Measurements from ENCODE around the gene TRPM4. TPM values are rescaled to one million over a fixed set of nuclear protein-coding genes. Genes with fewer than 3 reads are reported as not detected.
"Not testable (repeated sequence)": the region's sequence is repeated elsewhere in the genome, so short reads cannot be mapped to it uniquely, and the experiment has no call there.

Gene TRPM4
- total RNA-seq, 2 experiments from 2014 or later, result 0.22 to 0.62 TPM

DNA sequence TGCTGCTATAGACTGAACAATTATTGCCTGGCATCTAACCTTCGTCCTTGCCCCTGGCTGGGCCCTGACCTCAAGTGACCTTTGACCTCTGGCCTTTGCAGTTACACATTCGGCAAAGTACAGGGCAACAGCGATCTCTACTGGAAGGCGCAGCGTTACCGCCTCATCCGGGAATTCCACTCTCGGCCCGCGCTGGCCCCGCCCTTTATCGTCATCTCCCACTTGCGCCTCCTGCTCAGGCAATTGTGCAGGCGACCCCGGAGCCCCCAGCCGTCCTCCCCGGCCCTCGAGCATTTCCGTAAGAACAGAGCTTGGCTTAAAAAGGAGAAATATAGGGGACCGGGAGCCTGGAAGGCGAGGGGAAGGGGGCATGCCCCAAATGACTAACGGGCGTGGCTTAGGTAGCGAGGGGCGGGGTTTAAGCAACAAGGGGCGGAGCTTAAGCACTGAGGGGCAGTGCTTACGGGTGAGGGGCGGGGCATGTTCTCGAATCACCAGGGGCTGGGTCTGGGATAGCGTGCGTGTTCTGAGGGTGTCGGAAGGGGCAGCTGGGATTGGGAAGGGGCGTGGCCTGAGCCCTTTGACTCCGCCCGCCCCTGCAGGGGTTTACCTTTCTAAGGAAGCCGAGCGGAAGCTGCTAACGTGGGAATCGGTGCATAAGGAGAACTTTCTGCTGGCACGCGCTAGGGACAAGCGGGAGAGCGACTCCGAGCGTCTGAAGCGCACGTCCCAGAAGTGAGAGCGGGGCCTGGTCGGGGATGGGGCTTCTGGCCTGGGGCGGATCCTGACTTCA lies 52.7 kb downstream of the TRPM4 start:
- intact Hi-C loops (cut with micrococcal nuclease), result no loop called here
- Mint-ChIP-seq H3K4me3 (peak overlapping the region; percentile 60), H3K4me1 (ENCODE audit: low read depth) (peaks cover 3% of the 10 kb centered on the region), H3K9me3 (no peaks in the 10 kb centered on the region), H3K27me3 (ENCODE audit: low read depth) (peaks cover 2% of the 10 kb centered on the region), H3K36me3 (ENCODE audit: low read depth) (no peaks in the 10 kb centered on the region), H3K27ac (no peak overlapping the region)
- peak; percentile 55 for DNase-seq
- CTCF ChIA-PET, result no interaction called here

DNA sequence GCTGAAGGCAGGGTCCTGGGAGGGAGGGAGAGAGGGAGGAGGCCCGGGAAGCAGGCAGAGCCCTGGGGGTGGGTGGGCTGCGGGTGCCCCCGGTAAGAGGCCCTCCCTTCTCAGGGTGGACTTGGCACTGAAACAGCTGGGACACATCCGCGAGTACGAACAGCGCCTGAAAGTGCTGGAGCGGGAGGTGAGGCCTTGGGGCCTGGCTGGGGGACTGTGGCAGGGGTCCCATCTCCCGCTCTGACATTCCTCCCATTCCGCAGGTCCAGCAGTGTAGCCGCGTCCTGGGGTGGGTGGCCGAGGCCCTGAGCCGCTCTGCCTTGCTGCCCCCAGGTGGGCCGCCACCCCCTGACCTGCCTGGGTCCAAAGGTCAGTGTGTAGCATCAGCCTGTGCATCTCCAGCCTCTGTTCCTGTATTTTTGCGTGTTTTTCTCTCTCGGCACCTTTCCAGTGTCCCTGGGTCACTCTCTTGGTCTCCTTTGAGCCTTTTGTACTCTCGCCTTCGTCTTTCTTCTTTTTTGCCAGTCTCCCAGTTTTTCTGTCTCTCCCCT lies 53.4 kb downstream of the TRPM4 start:
- Mint-ChIP-seq H3K4me1 (ENCODE audit: low read depth) (peaks cover 3% of the 10 kb centered on the region), H3K36me3 (ENCODE audit: low read depth) (no peaks in the 10 kb centered on the region), H3K27ac (no peak overlapping the region), H3K4me3 (no peak overlapping the region), H3K9me3 (no peaks in the 10 kb centered on the region), H3K27me3 (ENCODE audit: low read depth) (peaks cover 2% of the 10 kb centered on the region)
- CTCF ChIA-PET, result no interaction called here
- DNase-seq, result no peak
- intact Hi-C loops (cut with micrococcal nuclease), result no loop called here

DNA sequence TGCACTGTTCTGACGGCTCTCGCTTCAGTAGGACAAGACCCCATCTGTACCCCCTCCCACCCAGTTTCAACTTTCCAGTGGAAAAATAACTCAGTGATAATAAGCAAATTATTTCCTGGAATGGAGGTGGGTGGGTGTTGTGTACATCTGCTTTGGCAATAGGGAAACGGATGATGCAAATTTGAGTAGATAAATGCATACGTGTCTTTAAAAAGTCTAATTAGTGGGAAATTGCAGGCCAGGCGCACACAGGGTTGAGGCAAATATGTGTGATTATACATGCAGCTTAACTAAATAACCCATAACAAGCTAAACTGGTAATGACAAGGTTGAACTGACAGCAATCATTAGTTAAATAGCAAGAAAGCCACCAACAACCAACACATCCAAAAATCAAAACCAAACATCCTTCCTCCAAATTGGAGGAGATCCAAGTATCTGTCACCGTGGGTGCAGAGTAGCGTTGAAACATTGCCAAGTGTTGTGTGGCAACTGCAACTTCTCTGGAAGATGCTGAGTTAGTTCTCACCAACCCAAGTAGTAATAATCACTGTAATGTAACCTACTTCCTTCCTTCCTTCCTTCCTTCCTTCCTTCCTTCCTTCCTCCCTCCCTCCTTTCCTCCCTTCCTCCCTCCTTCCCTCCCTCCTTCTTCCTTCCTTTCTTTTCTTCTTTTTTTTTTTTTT lies 54.6 kb downstream of the TRPM4 start:
- H3K9me3 Mint-ChIP-seq, result no peaks in the 10 kb centered on the region
- no peak overlapping the region for H3K27ac Mint-ChIP-seq
- no peak overlapping the region for H3K4me3 Mint-ChIP-seq
- no peak for DNase-seq
- peaks cover 3% of the 10 kb centered on the region for H3K4me1 Mint-ChIP-seq (ENCODE audit: low read depth)
- no peaks in the 10 kb centered on the region for H3K36me3 Mint-ChIP-seq (ENCODE audit: low read depth)
- intact Hi-C loops (cut with micrococcal nuclease), result no loop called here
- peaks cover 2% of the 10 kb centered on the region for H3K27me3 Mint-ChIP-seq (ENCODE audit: low read depth)
- CTCF ChIA-PET, result interaction anchor here (1.3 to 2.0 kb wide), 2 partner anchors 14 to 31 kb away, joined by 4 to 5 read pairs; no protein-coding TSS in a partner anchor

DNA sequence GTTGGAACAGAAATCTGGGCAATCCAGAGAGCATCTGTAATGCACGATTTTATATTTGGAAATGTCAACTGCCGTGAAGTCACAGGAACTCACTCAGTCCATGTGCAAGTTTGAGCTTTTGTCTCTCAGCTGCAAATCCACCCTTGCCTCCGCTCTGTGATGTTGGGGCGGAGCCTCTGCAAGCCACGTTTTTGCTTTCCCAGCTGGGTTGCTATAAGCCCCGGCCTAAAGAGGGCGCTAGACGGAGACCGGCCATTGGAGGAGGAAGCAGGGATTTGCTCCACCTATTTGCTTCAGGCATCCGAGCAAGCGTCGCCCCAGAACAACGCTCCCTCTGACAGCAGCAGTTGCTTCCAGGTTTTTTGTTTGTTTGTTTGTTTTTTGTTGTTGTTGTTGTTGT lies 56.2 kb downstream of the TRPM4 start:
- Mint-ChIP-seq H3K4me3 (no peak overlapping the region), H3K4me1 (ENCODE audit: low read depth) (peaks cover 3% of the 10 kb centered on the region), H3K36me3 (ENCODE audit: low read depth) (no peaks in the 10 kb centered on the region), H3K27ac (no peak overlapping the region), H3K9me3 (no peaks in the 10 kb centered on the region), H3K27me3 (ENCODE audit: low read depth) (peaks cover 2% of the 10 kb centered on the region)
- intact Hi-C loops (cut with micrococcal nuclease), result no loop called here
- CTCF ChIA-PET, result interaction anchor here (1.3 kb wide), 1 partner anchor 30 kb away, joined by 4 read pairs; no protein-coding TSS in a partner anchor
- DNase-seq, result no peak

DNA sequence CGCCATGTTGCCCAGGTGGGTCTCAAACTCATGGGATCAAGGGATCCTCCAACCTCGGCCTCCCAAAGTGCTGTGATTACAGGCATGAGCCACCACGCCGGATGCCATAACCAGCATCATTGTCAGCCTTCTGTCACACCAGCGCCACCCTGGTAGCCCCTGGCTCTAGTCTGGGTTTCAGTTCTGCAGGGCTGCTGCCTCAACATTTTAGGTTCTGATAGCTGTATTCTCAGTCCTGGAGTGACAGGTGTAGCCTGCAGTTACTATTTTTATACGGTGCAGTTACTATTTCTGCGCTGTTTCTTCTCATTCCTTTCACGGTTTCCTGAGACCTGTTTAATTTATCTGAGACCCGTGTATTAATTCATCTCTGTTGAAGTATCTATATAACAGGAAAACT lies 57.1 kb downstream of the TRPM4 start:
- CTCF ChIA-PET, result no interaction called here

DNA sequence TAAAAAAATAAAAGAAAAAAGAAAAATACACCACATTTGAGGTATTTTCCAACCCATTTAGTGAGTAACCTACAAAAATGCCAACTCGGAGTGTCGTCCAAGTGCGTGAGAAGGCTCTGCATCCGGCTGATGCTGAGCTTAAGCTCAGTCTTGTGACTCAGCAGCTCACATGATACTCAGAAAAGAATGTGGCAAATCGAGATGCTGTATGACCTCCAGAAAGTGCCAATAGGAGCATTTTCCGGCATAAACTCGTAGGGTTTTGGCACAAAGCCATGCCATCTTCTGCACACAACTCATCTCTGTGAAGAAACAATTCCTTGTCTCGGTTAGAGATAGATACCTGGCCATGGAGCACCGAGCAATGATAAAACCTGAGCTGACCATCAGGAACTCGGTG lies 58.5 kb downstream of the TRPM4 start:
- no peak for DNase-seq
- CTCF ChIA-PET, result interaction anchor here (1.7 kb wide), 1 partner anchor 10 kb away, joined by 7 read pairs; no protein-coding TSS in a partner anchor
- H3K27ac Mint-ChIP-seq, result no peak overlapping the region
- no peaks in the 10 kb centered on the region for H3K4me1 Mint-ChIP-seq (ENCODE audit: low read depth)
- H3K36me3 Mint-ChIP-seq (ENCODE audit: low read depth), result no peaks in the 10 kb centered on the region
- H3K4me3 Mint-ChIP-seq, result no peak overlapping the region
- peaks cover 2% of the 10 kb centered on the region for H3K27me3 Mint-ChIP-seq (ENCODE audit: low read depth)
- intact Hi-C loops (cut with micrococcal nuclease), result no loop called here
- no peaks in the 10 kb centered on the region for H3K9me3 Mint-ChIP-seq

More for the DNA sequence above, 57.1 kb downstream of the TRPM4 start:
- H3K27me3 Mint-ChIP-seq (ENCODE audit: low read depth), result peaks cover 2% of the 10 kb centered on the region
- H3K27ac Mint-ChIP-seq, result no peak overlapping the region
- no peak overlapping the region for H3K4me3 Mint-ChIP-seq
- no peak for DNase-seq
- intact Hi-C loops (cut with micrococcal nuclease), result no loop called here
- H3K9me3 Mint-ChIP-seq, result no peaks in the 10 kb centered on the region
- no peaks in the 10 kb centered on the region for H3K36me3 Mint-ChIP-seq (ENCODE audit: low read depth)
- peaks cover 3% of the 10 kb centered on the region for H3K4me1 Mint-ChIP-seq (ENCODE audit: low read depth)

DNA sequence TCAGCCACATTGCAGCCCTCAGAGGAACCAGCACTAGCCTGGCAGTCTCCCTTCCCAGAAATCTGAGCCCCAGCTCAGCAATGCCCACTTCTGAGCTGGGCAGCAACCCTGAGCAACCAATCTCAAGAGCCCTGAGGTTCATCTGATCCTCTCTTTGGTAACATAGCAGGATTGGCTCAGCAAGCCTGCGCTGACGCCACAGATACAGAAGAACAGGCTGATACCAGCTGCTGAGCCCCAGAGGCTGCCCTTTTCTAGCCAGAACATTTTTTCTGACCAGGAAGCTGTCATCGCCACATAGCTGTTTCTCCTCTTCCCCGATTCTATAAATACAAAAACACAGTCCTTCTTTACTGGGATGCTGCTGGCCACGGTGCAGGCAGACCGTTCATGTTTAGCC lies 59.8 kb downstream of the TRPM4 start:
- intact Hi-C loops (cut with micrococcal nuclease), result no loop called here
- no peak for DNase-seq
- no peaks in the 10 kb centered on the region for H3K36me3 Mint-ChIP-seq (ENCODE audit: low read depth)
- no peak overlapping the region for H3K27ac Mint-ChIP-seq
- H3K4me1 Mint-ChIP-seq (ENCODE audit: low read depth), result no peaks in the 10 kb centered on the region
- no peaks in the 10 kb centered on the region for H3K27me3 Mint-ChIP-seq (ENCODE audit: low read depth)
- CTCF ChIA-PET, result interaction anchor here (0.6 kb wide), 2 partner anchors 56 to 141 kb away, joined by 3 to 4 read pairs; no protein-coding TSS in a partner anchor
- no peaks in the 10 kb centered on the region for H3K9me3 Mint-ChIP-seq
- no peak overlapping the region for H3K4me3 Mint-ChIP-seq

DNA sequence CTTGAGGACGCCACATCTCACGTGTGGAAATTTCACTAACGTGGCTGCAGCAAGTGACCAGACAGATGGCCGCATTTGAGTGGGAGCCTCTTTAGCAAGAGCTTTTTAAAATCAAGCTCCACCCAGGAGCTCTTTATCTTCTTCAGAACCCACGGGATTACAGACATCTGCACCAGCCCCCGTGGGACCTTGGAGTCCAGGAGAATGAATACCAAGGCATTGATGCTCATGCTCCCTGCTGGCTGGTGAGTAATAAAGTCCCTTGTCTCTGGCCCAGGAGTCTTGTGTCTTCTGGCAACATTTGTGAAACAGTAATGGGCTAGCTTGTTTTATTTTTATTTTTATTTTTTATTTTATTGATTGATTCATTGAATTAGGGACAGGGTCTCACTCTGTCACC lies 64.4 kb downstream of the TRPM4 start:
- Mint-ChIP-seq H3K36me3 (ENCODE audit: low read depth) (no peaks in the 10 kb centered on the region), H3K27ac (no peak overlapping the region), H3K27me3 (ENCODE audit: low read depth) (peaks cover 4% of the 10 kb centered on the region), H3K9me3 (no peaks in the 10 kb centered on the region), H3K4me3 (no peak overlapping the region), H3K4me1 (ENCODE audit: low read depth) (peaks cover 4% of the 10 kb centered on the region)
- CTCF ChIA-PET, result interaction anchor here (0.7 to 1.0 kb wide), 3 partner anchors 23 to 119 kb away, joined by 3 to 4 read pairs (median 3); no protein-coding TSS in a partner anchor
- intact Hi-C loops (cut with micrococcal nuclease), result loop anchor here (10.0 kb wide), 1 partner anchor 147 kb away; the partner anchor contains the start of gene KCNA7
- no peak for DNase-seq

DNA sequence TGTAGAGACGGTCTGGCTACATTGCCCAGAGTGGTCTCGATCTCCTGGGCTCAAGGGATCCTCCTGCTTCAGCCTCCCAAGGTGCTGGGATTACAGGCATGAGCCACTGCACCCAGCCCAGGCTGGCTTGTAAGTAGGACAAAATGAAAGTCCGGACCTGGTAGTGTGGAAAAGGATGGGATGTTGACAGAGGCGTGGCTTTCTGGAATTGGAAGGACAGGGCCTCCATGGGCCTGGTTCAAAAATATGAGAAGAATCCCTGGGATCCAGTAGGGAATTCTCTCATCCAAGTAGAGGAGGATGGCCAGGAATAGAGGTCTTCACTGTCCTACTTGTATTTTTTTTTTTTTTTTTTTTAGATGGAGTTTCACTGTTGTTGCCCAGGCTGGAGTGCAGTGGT lies 64.9 kb downstream of the TRPM4 start:
- Mint-ChIP-seq H3K36me3 (ENCODE audit: low read depth) (no peaks in the 10 kb centered on the region), H3K9me3 (no peaks in the 10 kb centered on the region), H3K27ac (no peak overlapping the region), H3K4me3 (no peak overlapping the region), H3K4me1 (ENCODE audit: low read depth) (peaks cover 4% of the 10 kb centered on the region), H3K27me3 (ENCODE audit: low read depth) (peaks cover 4% of the 10 kb centered on the region)
- intact Hi-C loops (cut with micrococcal nuclease), result loop anchor here (10.0 kb wide), 1 partner anchor 148 kb away; the partner anchor contains the start of gene KCNA7
- no peak for DNase-seq
- CTCF ChIA-PET, result interaction anchor here (1.0 to 1.7 kb wide), 3 partner anchors 24 to 223 kb away, joined by 3 to 4 read pairs (median 3); no protein-coding TSS in a partner anchor

DNA sequence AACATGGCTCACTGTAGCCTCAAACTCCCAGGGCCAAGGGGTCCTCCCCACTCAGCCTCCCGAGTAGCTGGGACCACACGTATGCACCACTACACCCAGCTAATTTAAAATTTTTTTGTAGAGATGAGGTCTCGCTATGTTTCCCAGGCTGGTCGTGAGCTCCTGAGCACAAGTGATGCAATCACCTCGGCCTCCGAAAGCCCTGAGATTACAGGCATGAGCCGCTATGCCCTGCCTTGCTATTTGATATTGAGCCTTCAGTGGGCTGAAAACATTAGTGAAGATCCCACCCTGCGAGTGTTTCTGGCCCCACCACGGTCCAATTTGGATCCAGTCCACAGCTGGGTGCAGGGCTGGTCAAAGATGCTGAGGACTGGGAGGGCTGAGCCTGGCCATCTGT lies 65.9 kb downstream of the TRPM4 start:
- Mint-ChIP-seq H3K4me1 (ENCODE audit: low read depth) (peaks cover 4% of the 10 kb centered on the region), H3K4me3 (no peak overlapping the region), H3K9me3 (no peaks in the 10 kb centered on the region), H3K27ac (no peak overlapping the region), H3K27me3 (ENCODE audit: low read depth) (peaks cover 4% of the 10 kb centered on the region), H3K36me3 (ENCODE audit: low read depth) (no peaks in the 10 kb centered on the region)
- intact Hi-C loops (cut with micrococcal nuclease), result loop anchor here (10.0 kb wide), 1 partner anchor 149 kb away; the partner anchor contains the start of gene KCNA7
- no peak for DNase-seq
- CTCF ChIA-PET, result interaction anchor here (0.7 to 1.7 kb wide), 3 partner anchors 39 to 224 kb away, joined by 3 to 4 read pairs (median 3); no protein-coding TSS in a partner anchor

DNA sequence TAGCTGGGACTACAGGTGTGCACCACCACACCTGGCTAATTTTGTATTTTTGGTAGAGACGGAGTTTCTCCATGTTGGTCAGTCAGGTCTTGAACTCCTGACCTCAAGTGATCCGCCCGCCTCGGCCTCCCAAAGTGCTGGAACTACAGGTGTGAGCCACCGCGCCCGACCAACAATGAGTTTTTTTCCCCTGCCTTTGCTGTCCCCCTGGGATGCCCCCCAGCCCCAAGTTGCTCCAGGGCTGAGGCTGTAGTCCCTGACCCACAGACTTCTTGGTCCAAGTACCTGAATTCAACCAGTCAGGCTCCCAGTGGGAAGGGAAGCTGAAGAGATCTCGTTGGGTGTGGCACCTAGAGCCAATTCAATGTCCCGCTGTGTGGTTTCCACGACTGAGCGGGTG lies 66.8 kb downstream of the TRPM4 start:
- not testable (repeated sequence) for DNase-seq; H3K4me3 Mint-ChIP-seq; H3K27ac Mint-ChIP-seq; H3K27me3 Mint-ChIP-seq (ENCODE audit: low read depth); H3K36me3 Mint-ChIP-seq (ENCODE audit: low read depth); H3K4me1 Mint-ChIP-seq (ENCODE audit: low read depth); H3K9me3 Mint-ChIP-seq
- intact Hi-C loops (cut with micrococcal nuclease), result loop anchor here (10.0 kb wide), 1 partner anchor 150 kb away; the partner anchor contains the start of gene KCNA7
- CTCF ChIA-PET, result interaction anchor here (1.2 to 1.8 kb wide), 4 partner anchors 25 to 225 kb away, joined by 3 to 6 read pairs (median 4); no protein-coding TSS in a partner anchor

DNA sequence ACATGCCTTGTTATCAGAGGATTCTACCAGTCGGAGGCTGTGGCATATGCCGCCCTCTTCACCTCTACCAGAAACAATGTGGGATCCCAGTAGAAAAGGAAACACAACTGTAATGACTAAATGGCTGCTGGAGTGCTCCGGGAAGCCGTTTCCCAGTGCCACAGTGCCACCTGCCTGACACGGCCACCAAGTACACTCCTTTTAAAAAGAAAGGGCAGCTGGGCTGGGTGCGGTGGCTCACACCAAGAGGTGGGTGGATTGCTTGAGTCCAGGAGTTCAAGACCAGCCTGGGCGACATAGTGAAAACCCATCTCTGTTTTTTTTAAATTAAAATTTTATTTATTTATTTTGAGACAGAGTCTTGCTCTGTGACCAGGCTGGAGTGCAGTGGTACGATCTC lies 67.3 kb downstream of the TRPM4 start:
- peaks cover 4% of the 10 kb centered on the region for H3K4me1 Mint-ChIP-seq (ENCODE audit: low read depth)
- intact Hi-C loops (cut with micrococcal nuclease), result loop anchor here (5.0 to 10.0 kb wide), 2 partner anchors 150 to 228 kb away; partner anchors contain the start of gene KCNA7
- peak; percentile 70 for DNase-seq
- peaks cover 2% of the 10 kb centered on the region for H3K9me3 Mint-ChIP-seq
- peaks cover 4% of the 10 kb centered on the region for H3K27me3 Mint-ChIP-seq (ENCODE audit: low read depth)
- H3K36me3 Mint-ChIP-seq (ENCODE audit: low read depth), result no peaks in the 10 kb centered on the region
- no peak overlapping the region for H3K27ac Mint-ChIP-seq
- no peak overlapping the region for H3K4me3 Mint-ChIP-seq
- CTCF ChIA-PET, result interaction anchor here (0.7 to 3.0 kb wide), 12 partner anchors 9 to 326 kb away, joined by 3 to 10 read pairs (median 5); no protein-coding TSS in a partner anchor

All from activated naive CD4-positive, alpha-beta T cell treated with anti-CD3 and anti-CD28 coated beads for 36 hours (primary cell).